Muscle of arm (tissue), 12 donors: ENCODE results near the gene RGS8. TPM values are rescaled to one million over a fixed set of nuclear protein-coding genes. Genes with fewer than 3 reads are reported as not detected.
A peak's percentile ranks its signal among the peaks of the same experiment; 100 is the strongest.
"Not testable (repeated sequence)": the region's sequence is repeated elsewhere in the genome, so short reads cannot be mapped to it uniquely, and the experiment has no call there.

Experiments
- DNase-seq: peaks from one replicate; pipeline ENCODE4 v3.0.0-alpha.2; 2013
- polyA plus RNA-seq, 12 donors: library from polyadenylated mRNA; unstranded; fragments of 120-200 nt; gene quantifications; one replicate each; pipeline ENCODE4 v1.2.1, GENCODE V29; 2013; ENCODE audit not compliant: insufficient read length in 12 of 12

RGS8 gene
- polyA plus RNA-seq, 12 donors = 0.03 to 0.20 (median 0.12) TPM; not detected in 3

- DNase-seq = no peak
Measured at GRCh38 chr1:182702826-182703524, 18.6 kb upstream of the RGS8 start.

- no peak for DNase-seq
Measured at GRCh38 chr1:182700351-182700709, 15.9 kb upstream of the RGS8 start.

- no peak for DNase-seq
Measured at GRCh38 chr1:182699393-182700350, 15.3 kb upstream of the RGS8 start.

- DNase-seq = no peak
Measured at GRCh38 chr1:182698971-182699370, 14.6 kb upstream of the RGS8 start.

- DNase-seq = not testable (repeated sequence)
Measured at GRCh38 chr1:182693139-182693538, 8.8 kb upstream of the RGS8 start.

- no peak for DNase-seq
Measured at GRCh38 chr1:182690886-182691443, 6.6 kb upstream of the RGS8 start.

GRCh38 chr1:182688436-182689205 lies 4.2 kb upstream of the RGS8 start:
- no peak for DNase-seq

- DNase-seq = no peak
Measured at GRCh38 chr1:182687361-182687760, 3.0 kb upstream of the RGS8 start.

GRCh38 chr1:182686446-182686845 lies 2.1 kb upstream of the RGS8 start:
- no peak for DNase-seq

- DNase-seq = no peak
Measured at GRCh38 chr1:182685215-182685614, 828 bp upstream of the RGS8 start.

GRCh38 chr1:182682898-182683501 lies 1.4 kb downstream of the RGS8 start:
- DNase-seq = no peak

GRCh38 chr1:182682406-182682805 lies 2.0 kb downstream of the RGS8 start:
- no peak for DNase-seq

- DNase-seq = no peak
Measured at GRCh38 chr1:182681568-182681912, 2.8 kb downstream of the RGS8 start.

GRCh38 chr1:182680901-182681567 lies 3.4 kb downstream of the RGS8 start:
- no peak for DNase-seq

- no peak for DNase-seq
Measured at GRCh38 chr1:182680408-182680807, 4.0 kb downstream of the RGS8 start.

GRCh38 chr1:182679684-182680083 lies 4.7 kb downstream of the RGS8 start:
- DNase-seq = no peak

GRCh38 chr1:182677397-182678098 lies 6.8 kb downstream of the RGS8 start:
- DNase-seq = no peak

GRCh38 chr1:182676274-182676673 lies 8.1 kb downstream of the RGS8 start:
- DNase-seq = peak; percentile 76

- peak; percentile 64 for DNase-seq
Measured at GRCh38 chr1:182674346-182675246, 9.8 kb downstream of the RGS8 start.
